HG02610 (cell line): ENCODE data around the gene ALS2CL.
"Not testable (repeated sequence)": the region's sequence is repeated elsewhere in the genome, so short reads cannot be mapped to it uniquely, and the experiment has no call there.

Experiments
- ATAC-seq: cut with Tn5 transposase; IDR thresholded peaks from one replicate; pipeline ENCODE4 v1.9.1; 2021; ENCODE audit warnings: mild to moderate bottlenecking, moderate library complexity; ENCODE audit not compliant: unreplicated experiment

The ALS2CL gene, protein sequence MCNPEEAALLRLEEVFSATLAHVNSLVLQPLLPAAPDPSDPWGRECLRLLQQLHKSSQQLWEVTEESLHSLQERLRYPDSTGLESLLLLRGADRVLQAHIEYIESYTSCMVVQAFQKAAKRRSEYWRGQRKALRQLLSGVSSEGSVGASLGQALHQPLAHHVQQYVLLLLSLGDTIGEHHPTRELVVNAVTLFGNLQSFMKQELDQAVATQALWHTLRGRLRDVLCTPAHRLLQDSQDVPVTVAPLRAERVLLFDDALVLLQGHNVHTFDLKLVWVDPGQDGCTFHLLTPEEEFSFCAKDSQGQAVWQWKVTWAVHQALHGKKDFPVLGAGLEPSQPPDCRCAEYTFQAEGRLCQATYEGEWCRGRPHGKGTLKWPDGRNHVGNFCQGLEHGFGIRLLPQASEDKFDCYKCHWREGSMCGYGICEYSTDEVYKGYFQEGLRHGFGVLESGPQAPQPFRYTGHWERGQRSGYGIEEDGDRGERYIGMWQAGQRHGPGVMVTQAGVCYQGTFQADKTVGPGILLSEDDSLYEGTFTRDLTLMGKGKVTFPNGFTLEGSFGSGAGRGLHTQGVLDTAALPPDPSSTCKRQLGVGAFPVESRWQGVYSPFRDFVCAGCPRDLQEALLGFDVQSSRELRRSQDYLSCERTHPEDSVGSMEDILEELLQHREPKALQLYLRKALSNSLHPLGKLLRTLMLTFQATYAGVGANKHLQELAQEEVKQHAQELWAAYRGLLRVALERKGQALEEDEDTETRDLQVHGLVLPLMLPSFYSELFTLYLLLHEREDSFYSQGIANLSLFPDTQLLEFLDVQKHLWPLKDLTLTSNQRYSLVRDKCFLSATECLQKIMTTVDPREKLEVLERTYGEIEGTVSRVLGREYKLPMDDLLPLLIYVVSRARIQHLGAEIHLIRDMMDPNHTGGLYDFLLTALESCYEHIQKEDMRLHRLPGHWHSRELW

GRCh38 chr3:46693038-46693891, at the start of gene ALS2CL:
Gene ALS2CL (minus strand): TSS chr3:46693679. CDS start chr3:46689440, 4,239 bp downstream.
- ATAC-seq, result no peak

- no peak for ATAC-seq
These were observed 49.6 kb upstream of the ALS2CL start for GRCh38 chr3:46742992-46743585.

DNA sequence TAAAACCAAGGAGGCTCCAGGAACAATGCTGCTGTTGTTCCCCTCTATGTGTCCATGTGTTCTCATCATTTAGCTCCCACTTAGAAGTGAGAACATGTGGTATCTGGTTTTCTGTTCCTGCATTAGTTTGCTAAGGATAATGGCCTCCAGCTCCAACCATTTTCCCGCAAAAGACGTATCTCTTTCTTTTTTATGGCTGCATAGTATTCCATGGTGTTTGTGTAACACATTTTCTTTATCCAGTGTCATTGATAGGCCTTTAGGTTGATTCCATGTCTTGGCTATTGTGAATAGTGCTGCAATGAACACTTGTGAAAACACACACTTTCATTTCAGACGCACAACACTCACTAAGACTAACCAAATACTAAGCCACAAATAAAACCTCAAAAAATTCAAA, 46.1 kb upstream of the ALS2CL start:
- not testable (repeated sequence) for ATAC-seq

DNA sequence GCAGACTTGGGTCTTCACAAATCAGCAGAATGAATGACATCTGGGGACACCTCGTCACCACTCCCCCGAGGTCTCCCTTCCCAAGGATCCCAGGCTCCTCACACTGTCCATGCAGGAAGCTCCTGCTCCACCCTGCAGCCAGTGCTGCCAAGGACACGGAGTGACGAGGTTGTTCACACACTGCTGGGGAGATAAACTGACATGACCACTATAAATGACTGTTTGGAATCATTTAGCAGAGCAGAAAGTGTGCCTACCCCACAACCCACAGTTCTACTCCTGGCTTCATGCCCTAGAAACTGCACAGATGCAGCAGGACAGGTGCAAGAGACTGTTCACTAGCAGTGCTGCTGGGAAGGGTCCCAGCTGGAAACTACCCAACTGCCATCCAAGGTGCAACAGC, 43.9 kb upstream of the ALS2CL start:
- ATAC-seq, result no peak

DNA sequence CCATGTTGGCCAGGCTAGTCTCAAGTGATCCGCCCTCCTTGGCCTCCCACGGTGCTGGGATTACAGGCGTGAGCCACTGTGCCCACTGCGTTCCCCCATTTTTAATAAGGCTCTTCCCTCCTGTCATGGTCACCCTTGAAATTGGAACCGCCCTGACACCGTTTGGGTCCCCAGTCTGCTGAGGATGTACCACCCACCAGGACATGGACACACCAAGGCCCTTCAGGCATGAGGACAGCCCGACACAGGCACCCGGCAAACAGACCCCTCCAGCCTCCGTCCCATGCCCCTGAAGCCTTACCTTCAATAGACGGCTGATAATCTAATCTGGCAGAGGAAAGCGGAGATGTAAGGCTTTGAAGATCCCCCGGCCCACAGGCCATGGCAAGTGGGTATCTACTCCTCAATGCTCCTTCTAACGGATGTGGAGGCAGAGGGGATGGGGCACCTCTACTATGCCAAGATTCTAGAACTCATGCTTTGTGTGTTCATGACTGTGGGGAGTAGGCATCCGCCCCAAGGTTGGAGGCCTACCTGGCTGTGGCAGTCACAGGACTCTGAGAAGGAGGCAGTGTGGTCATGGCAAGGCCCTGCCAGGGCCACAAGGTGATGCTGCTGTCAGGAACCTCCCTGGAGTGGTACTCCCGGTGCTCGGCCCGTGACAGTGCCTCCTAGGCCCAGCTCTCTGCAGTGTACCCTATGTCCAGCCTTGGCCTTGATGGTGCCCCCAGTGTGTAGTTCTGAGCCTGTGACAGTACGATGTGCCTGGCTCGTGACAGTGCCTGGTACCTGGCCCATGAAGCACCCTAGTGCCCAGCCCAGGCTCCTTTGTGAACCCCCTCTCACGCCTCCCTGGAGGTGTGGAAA, 42.8 kb upstream of the ALS2CL start:
- no peak for ATAC-seq

DNA sequence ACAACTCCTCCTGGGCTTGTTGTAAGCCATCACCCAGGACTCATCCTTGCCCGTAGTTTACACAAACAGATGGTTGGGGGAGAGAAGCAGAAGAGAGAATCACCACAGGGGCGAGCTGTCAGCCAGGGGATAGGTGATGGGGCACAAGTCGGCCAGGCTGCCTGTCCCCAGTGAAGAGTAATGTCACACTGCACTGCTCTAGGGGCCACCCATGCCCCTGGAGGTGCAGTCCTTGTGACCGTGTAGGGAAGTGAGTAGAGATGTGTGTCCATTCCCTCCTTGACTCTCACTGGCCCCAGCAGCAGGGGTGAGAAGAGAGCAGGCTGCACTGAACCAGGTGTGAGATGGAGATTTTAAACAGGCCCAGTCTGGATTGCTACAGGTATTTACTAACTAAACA, 41.3 kb upstream of the ALS2CL start:
- no peak for ATAC-seq

DNA sequence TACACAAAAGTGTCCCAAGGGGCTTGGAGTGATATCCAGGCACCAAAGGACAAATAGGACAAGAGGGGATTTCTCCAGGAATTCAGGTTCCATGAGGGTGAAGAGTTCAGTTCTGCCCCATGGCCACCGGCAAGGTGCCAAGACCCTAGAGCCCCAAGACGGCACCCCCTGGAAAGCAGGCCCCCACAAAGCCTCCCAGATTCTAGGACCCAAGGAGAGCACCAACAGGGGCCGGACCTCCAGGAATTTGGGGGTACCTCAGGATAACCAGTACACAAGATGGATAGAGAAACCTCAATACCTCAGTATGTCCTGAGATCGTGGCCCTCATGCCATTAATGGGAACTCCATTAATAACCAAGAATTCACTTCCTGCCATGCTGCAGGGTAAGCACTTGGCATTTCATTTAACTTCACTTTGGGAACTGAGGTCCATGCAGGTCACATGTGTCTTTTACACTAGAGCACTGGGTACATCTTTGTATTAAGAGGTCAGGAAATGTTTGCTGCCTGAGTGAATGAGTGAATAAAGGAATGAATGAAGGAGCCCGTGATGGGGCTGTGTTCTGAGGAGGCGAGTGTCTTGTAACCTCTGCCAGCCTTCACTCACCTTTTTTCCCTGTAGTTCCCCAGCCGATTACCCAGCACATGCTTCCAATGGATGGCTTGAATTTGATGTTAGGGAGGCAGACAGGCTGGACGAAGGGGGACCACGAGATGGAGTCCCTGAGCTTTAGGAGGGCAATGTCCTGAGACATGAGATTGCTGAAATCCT, 39.7 kb upstream of the ALS2CL start:
- no peak for ATAC-seq

DNA sequence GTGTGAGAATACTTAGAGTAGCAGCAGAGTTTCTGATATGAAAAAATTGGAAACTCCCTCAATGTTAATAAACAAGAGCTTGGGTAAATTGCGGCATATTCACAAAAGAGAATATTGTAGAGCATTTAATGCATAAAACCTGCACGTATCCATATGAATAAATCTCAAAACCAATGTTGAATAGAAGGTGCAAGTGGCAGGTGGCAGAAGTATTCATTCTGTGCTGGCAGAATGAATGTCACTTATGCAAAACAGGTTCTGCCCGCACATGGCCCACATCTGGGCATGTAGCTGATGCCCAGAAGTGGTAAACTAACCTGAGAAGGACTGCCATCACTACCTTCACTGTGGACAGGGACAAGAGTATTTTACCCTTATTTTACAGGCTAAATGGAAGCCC, 38.3 kb upstream of the ALS2CL start:
- no peak for ATAC-seq

DNA sequence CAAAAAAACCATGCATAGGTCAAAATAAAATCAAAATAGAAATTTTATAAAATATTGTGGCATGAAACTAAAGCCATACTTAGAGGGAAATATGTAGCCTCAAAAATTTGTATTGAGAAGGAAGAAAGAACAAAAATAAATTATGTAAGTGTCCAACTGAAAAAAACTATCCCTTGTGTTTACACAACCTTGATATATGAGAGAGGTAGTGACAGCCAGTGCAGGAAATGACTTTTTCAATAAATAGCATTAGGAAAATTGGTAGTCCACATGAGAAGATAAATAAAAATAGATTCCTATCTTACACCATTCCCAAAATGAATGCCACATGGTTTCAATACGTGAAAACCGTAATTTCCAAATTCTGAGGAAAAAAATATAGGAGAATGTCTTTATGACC, 37.3 kb upstream of the ALS2CL start:
- no peak for ATAC-seq

GRCh38 chr3:46729038-46729437, 35.6 kb upstream of the ALS2CL start:
- no peak for ATAC-seq

DNA sequence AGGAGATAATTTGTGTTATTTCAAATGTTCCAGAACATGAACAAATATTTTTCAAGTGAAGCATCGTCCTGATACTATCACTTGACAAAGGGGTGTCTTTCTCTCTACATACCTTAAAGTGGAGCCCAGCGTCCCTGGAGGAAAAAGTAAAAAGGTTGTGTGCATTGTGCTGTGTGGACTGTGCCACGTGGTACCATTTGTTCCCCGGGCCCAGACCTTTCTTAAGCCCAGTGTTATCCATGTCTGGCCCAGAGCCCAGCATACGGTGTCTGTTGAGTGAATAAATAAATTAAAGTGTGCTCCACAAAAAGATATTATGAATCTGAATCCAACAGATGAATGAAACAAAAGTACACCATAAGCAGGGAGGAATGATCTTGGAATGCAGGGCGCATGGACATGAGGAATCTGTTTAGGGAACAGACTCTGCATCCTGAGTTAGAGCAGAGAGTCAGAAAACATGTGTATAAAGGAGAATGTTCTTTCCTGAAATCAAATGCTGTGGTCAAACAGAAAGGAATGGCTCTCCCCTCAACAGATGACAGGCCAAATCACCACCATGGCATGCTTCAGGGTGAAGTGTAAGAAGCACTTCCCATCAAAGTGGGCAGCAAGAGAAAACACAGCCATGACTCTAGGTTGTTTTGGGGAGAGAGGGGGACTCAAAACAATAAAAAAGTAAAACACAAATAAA, 32.3 kb upstream of the ALS2CL start:
- no peak for ATAC-seq

DNA sequence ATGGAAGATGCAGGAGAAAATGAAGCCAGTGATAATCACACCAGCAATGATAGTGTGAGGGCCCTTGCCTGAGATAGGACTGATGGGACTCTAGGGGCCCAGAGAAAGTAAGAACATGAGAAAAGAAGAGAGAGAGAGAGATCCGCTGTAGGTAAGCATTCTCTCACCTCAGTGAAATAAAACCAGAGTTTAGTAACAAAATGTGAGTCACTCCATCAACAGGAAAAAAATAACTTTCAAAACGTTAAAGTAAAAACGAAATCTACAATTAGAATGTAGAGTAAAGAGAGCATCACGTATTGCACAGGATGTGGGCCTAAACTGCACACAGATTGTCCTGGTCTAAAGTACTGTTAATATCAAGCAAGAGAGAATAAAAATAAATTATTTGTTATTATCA, 30.9 kb upstream of the ALS2CL start:
- ATAC-seq, result no peak

DNA sequence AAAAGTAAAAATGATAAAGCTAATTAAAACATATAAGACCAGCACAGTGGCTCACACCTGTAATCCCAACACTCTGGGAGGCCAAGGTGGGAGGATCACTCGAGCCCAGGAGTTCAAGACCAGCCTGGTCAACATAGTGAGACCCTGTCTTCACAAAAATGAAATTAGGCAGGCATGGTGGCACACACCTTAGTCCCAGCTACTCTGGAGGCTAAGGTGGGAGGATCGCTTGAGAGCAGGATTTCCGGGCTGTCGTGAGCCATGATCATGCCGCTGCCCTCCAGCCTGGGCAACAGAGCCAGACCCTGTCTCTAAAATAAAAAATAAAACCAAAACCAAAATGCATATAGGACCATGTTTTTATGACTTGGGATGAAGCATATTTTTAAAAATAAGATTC, 29.0 kb upstream of the ALS2CL start:
- ATAC-seq, result no peak

DNA sequence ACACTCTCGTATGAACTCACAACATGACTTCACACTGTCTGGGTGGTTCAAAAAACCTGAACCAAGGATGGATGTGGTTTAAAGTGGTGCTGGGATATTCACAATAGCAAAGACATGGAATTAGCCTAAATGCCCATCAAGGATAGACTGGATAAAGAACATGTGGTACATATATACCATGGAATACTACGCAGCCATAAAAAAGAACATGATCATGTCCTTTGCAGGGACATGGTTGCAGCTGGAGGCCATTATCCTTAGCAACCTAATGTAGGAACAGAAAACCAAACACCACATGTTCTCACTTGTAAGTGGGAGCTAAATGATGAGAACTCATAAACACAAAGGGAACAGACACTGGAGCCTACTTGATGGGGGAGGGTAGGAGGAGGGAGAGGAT, 27.5 kb upstream of the ALS2CL start:
- ATAC-seq, result no peak

DNA sequence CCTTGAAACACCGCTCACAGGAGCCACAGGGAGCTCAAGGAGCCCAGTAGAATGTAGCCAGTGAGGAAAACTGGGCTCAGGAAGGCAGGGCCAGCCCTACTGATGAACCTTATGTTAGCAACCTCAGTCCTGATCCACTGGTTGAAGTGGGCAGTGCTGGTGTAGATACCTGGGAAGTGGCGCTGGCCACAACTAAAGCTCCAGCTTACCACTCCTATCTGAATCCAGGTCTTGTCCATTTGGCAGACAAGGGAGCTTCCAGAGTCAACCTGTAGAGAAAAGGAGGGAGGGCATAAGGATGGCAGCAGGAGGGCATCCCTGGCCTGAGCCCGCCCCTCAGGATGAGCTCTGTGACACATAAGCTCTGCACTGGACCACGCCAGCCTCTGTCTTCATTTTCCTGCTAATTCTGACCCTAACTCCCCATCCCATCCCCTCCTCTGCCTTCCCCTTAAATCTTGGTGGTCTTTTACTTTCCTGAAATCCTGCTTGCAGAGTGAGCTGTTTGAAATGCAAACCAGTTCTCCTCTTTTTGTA, 26.3 kb upstream of the ALS2CL start:
- no peak for ATAC-seq

- ATAC-seq, result no peak
These were observed 25.6 kb upstream of the ALS2CL start for GRCh38 chr3:46719044-46719565.

DNA sequence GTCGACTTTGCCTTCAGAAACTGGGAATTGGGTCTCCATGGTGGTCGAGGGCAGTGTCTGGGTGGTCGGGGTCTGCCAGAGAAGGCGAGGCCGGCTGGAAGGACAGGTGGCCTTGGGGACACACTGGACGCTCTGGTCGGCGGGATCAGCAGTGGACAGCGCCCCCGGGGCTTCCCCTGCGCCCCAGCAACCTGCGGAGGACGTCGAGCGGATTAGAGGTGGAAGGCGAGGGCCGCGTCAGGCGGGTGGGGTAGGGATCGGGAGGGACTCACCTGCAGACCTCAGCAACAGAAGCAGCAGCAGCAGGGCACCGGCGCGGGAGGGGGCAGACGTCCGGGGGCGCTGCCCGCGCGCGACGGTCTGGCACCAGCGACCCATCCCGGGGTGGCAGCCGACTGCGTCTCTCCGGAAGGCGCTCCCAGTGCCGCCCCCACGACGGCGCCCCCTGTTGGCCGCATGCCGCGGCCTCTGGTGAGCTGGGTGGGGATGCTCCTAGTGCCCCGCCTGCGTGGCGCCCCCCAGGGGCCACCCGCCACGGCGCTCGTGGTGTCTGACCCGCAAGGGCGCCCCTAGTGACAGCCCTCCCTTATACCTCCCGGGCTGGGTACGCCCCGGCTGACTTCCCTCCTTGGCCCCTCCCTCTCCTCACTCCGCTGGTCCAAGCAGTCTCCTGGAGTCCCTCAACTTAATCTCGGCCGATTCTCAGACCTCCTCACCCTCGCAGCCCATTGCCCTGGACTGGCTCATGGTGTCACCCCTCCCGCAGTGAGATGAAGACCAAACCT, 24.2 kb upstream of the ALS2CL start, which contains the start of gene PRSS50:
PRSS50 (minus strand) TSS at position 423 of the 785 bp plus-strand sequence; CDS start at position 378, 45 bp downstream.
- ATAC-seq, result no peak
